H9 (cell line): Measurements from ENCODE around the gene GABARAP. TPM values are rescaled to one million over a fixed set of nuclear protein-coding genes. Genes with fewer than 3 reads are reported as not detected.

Source experiments
- DNase-seq: peaks from one replicate; pipeline ENCODE4 v3.0.0-alpha.2; 2017
- H2AFZ ChIP-seq: one replicate; pipeline ENCODE4 v1.6.1; 2013; ENCODE audit warnings: mild to moderate bottlenecking, low read length, control low read depth, moderate library complexity
- H2AK5ac ChIP-seq: 2 replicates; pipeline ENCODE4 v1.6.1; 2013; ENCODE audit warnings: low read length, control low read depth, mixed read lengths; ENCODE audit not compliant: insufficient read length
- H2BK120ac ChIP-seq: one replicate; pipeline ENCODE4 v1.6.1; 2013; ENCODE audit warnings: low read depth, mild to moderate bottlenecking, low read length, control low read depth, inconsistent platforms; ENCODE audit not compliant: poor library complexity, severe bottlenecking
- H2BK12ac ChIP-seq: 2 replicates; pipeline ENCODE4 v1.6.1; 2013; ENCODE audit warnings: low read length, control low read depth, mixed read lengths, low read depth; ENCODE audit not compliant: insufficient read length
- H2BK15ac ChIP-seq: 2 replicates; pipeline ENCODE4 v1.6.1; 2013; ENCODE audit warnings: low read depth, low read length, control low read depth
- H2BK20ac ChIP-seq: one replicate; pipeline ENCODE4 v1.6.1; 2013; ENCODE audit warnings: low read depth, mild to moderate bottlenecking, low read length, control low read depth, inconsistent platforms; ENCODE audit not compliant: poor library complexity, severe bottlenecking
- H2BK5ac ChIP-seq: 2 replicates; pipeline ENCODE4 v1.6.1; 2013; ENCODE audit warnings: low read length, control low read depth, mixed read lengths; ENCODE audit not compliant: insufficient read length
- H3K14ac ChIP-seq: 2 replicates; pipeline ENCODE4 v1.6.1; 2013; ENCODE audit warnings: low read length, control low read depth; ENCODE audit not compliant: insufficient read depth
- H3K18ac ChIP-seq: 2 replicates; pipeline ENCODE4 v1.6.1; 2013; ENCODE audit warnings: low read depth, mild to moderate bottlenecking, mixed read lengths, low read length, control low read depth; ENCODE audit not compliant: insufficient read length
- H3K23ac ChIP-seq: 2 replicates; pipeline ENCODE4 v1.6.1; 2013; ENCODE audit warnings: low read length, control low read depth, mixed read lengths, low read depth; ENCODE audit not compliant: insufficient read length
- H3K23me2 ChIP-seq: 2 replicates; pipeline ENCODE4 v1.6.1; 2013; ENCODE audit warnings: low read depth, mild to moderate bottlenecking, mixed read lengths, low read length, control low read depth; ENCODE audit not compliant: insufficient read length, poor library complexity, severe bottlenecking
- H3K27ac ChIP-seq: 2 replicates; pipeline ENCODE4 v1.5.1; 2013; ENCODE audit warnings: low read length, control low read depth, mixed read lengths, low read depth; ENCODE audit not compliant: insufficient read length
- H3K27me3 ChIP-seq: 2 replicates; pipeline ENCODE4 v1.6.1; 2013; ENCODE audit warnings: low read length, control low read depth, inconsistent platforms; ENCODE audit not compliant: insufficient read depth
- H3K4ac ChIP-seq: 2 replicates; pipeline ENCODE4 v1.6.1; 2013; ENCODE audit warnings: low read depth, mild to moderate bottlenecking, control low read depth, inconsistent platforms, low read length, moderate library complexity
- H3K4me1 ChIP-seq: 2 replicates; pipeline ENCODE4 v1.6.1; 2013; ENCODE audit warnings: low read length, control low read depth, inconsistent platforms; ENCODE audit not compliant: insufficient read depth
- H3K4me2 ChIP-seq: 2 replicates; pipeline ENCODE4 v1.6.1; 2013; ENCODE audit warnings: low read length, control low read depth, mixed read lengths; ENCODE audit not compliant: insufficient read length, insufficient read depth
- H3K56ac ChIP-seq: 2 replicates; pipeline ENCODE4 v1.6.1; 2013; ENCODE audit warnings: low read depth, mild to moderate bottlenecking, mixed read lengths, low read length, control low read depth; ENCODE audit not compliant: insufficient read length
- H3K79me1 ChIP-seq: 2 replicates; pipeline ENCODE4 v1.6.1; 2013; ENCODE audit warnings: low read depth, mild to moderate bottlenecking, moderate library complexity, low read length, control low read depth, inconsistent platforms; ENCODE audit not compliant: insufficient read depth, poor library complexity, severe bottlenecking
- H3K79me2 ChIP-seq: 2 replicates; pipeline ENCODE4 v1.6.1; 2013; ENCODE audit warnings: low read length, control low read depth, inconsistent platforms; ENCODE audit not compliant: insufficient read depth
- H3K9ac ChIP-seq: 2 replicates; pipeline ENCODE4 v1.6.1; 2013; ENCODE audit warnings: low read length, control low read depth, mixed read lengths; ENCODE audit not compliant: insufficient read length; ENCODE audit errors: extremely low read depth
- H3K9me3 ChIP-seq: one replicate; pipeline ENCODE4 v1.6.1; 2013; ENCODE audit warnings: low read depth, low read length, inconsistent platforms; ENCODE audit not compliant: control insufficient read depth
- H3T11ph ChIP-seq: one replicate; pipeline ENCODE4 v1.6.1; 2013; ENCODE audit warnings: mild to moderate bottlenecking, low read length, control low read depth, inconsistent platforms
- H4K20me1 ChIP-seq: one replicate; pipeline ENCODE4 v1.6.1; 2013; ENCODE audit not compliant: control insufficient read depth, insufficient read length, insufficient read depth
- H4K5ac ChIP-seq: 2 replicates; pipeline ENCODE4 v1.6.1; 2013; ENCODE audit warnings: low read depth, mild to moderate bottlenecking, mixed read lengths, low read length, control low read depth; ENCODE audit not compliant: insufficient read length
- H4K8ac ChIP-seq: replicated peaks from 2 replicates; pipeline ENCODE4 v1.6.1; 2013; ENCODE audit warnings: low read length, control low read depth, mixed read lengths, low read depth; ENCODE audit not compliant: insufficient read length
- H4K91ac ChIP-seq: 2 replicates; pipeline ENCODE4 v1.6.1; 2013; ENCODE audit warnings: low read depth, mild to moderate bottlenecking, moderate library complexity, mixed read lengths, low read length, control low read depth; ENCODE audit not compliant: insufficient read length
- H3K27ac Mint-ChIP-seq, 3 experiments: 2 replicates in 2 of 3; 3 replicates in 1 of 3; pipeline ENCODE4 v1.8.0; 2020 to 2021; ENCODE audit warnings: mixed read lengths in 3 of 3, mild to moderate bottlenecking in 1 of 3, moderate library complexity in 1 of 3
- H3K27me3 Mint-ChIP-seq: 2 replicates; pipeline ENCODE4 v1.8.0; 2021; ENCODE audit warnings: low read depth, mild to moderate bottlenecking, moderate library complexity, mixed read lengths
- H3K36me3 Mint-ChIP-seq, 3 experiments: 2 replicates in 2 of 3; 3 replicates in 1 of 3; pipeline ENCODE4 v1.8.0; 2020 to 2021; ENCODE audit warnings: low read depth in 3 of 3, mixed read lengths in 3 of 3; ENCODE audit not compliant: insufficient read depth in 1 of 3
- H3K4me1 Mint-ChIP-seq, 2 experiments: 2 replicates each; pipeline ENCODE4 v1.8.0; 2020; ENCODE audit warnings: mixed read lengths in 2 of 2
- H3K4me3 Mint-ChIP-seq, 2 experiments: 2 replicates in 1 of 2; 3 replicates in 1 of 2; pipeline ENCODE4 v1.8.0; 2020 to 2021; ENCODE audit warnings: mild to moderate bottlenecking in 2 of 2, mixed read lengths in 2 of 2, moderate library complexity in 1 of 2
- H3K9me3 Mint-ChIP-seq, 2 experiments: 2 replicates in 1 of 2; 3 replicates in 1 of 2; pipeline ENCODE4 v1.8.0; 2020; ENCODE audit warnings: mild to moderate bottlenecking in 2 of 2, mixed read lengths in 2 of 2, moderate library complexity in 1 of 2
- CTCF ChIP-seq: fragments of 200-600 bp; sonication (generic); conservative IDR thresholded peaks from 3 replicates; pipeline ENCODE4 v1.8.0; 2021; ENCODE audit warnings: antibody characterized with exemption, mild to moderate bottlenecking
- WGBS: extraction: QIAGEN DNeasy Blood & Tissue Kit; methylation state at CpG from one replicate; pipeline ENCODE4 v1.1.7; 2013; ENCODE audit warnings: missing lambda C conversion rate, low lambda C conversion rate, mixed read lengths; ENCODE audit not compliant: insufficient read length; ENCODE audit errors: extremely low coverage; 5-methylcytosine and 5-hydroxymethylcytosine counted together
- total RNA-seq: library from RNA; stranded (reverse); gene quantifications from 2 replicates; pipeline ENCODE4 v1.2.1, GENCODE V29; 2021

Gene GABARAP
- total RNA-seq, 1 experiment from 2014 or later: 261 TPM

- H3K9me3 ChIP-seq: no peaks in the 10 kb centered on the region
- H3K9me3 Mint-ChIP-seq: no peaks in the 10 kb centered on the region
- H2BK12ac ChIP-seq: no peak overlapping the region
- H4K91ac ChIP-seq: no peak overlapping the region
- H3K23me2 ChIP-seq: peaks cover 12% of the 10 kb centered on the region
- no peak overlapping the region for H4K8ac ChIP-seq
- H3K4me3 Mint-ChIP-seq: no peak overlapping the region; a peak in 1 of 5 replicates
- H2BK20ac ChIP-seq: no peak overlapping the region
- H3K27ac ChIP-seq: no peak overlapping the region
- H3K36me3 Mint-ChIP-seq: peaks cover 22 to 67% (median 60%) of the 10 kb centered on the region in 3 experiments
- H3K79me1 ChIP-seq: no peaks in the 10 kb centered on the region
- no peak overlapping the region for H3T11ph ChIP-seq
- no peak overlapping the region for H3K14ac ChIP-seq
- peaks cover 8% of the 10 kb centered on the region; the same call in 1 of the 2 replicates for H3K79me2 ChIP-seq
- H2BK15ac ChIP-seq: no peak overlapping the region
- no peak overlapping the region for H3K56ac ChIP-seq
- H3K4ac ChIP-seq: no peak overlapping the region
- H3K18ac ChIP-seq: no peak overlapping the region
- H3K27me3 ChIP-seq: no peaks in the 10 kb centered on the region
- no peak overlapping the region for H2BK120ac ChIP-seq
- peaks cover 4% of the 10 kb centered on the region; the same call in 1 of the 2 replicates for H3K4me1 ChIP-seq
- DNase-seq: no peak
- H3K4me1 Mint-ChIP-seq: peaks cover 12 to 25% of the 10 kb centered on the region in 2 experiments
- no peak overlapping the region for H2AFZ ChIP-seq
- no peak overlapping the region for H3K4me2 ChIP-seq
- no peak overlapping the region for H3K23ac ChIP-seq
- no peaks in the 10 kb centered on the region for H4K20me1 ChIP-seq
- H2AK5ac ChIP-seq: no peak overlapping the region
- peaks cover 2% of the 10 kb centered on the region for H3K27me3 Mint-ChIP-seq
- no peak overlapping the region for H3K9ac ChIP-seq
- TF ChIP-seq CTCF: no peak
- H2BK5ac ChIP-seq: no peak overlapping the region
- WGBS: no CpG with 5 or more reads among the region's 8 CpGs
- peak overlapping the region; percentile 19 to 92 (median 77); a peak in 5 of 7 replicates for H3K27ac Mint-ChIP-seq
- H4K5ac ChIP-seq: no peak overlapping the region
Measured at GRCh38 chr17:7256766-7257456, 14.7 kb upstream of the GABARAP start.
